ENCODE measurements around the gene LARP6. TPM values are rescaled to one million over a fixed set of nuclear protein-coding genes. Genes with fewer than 3 reads are reported as not detected.

The LARP6 gene
- total and polyA plus RNA-seq, 4 donors: 0.89 to 2.9 (median 1.5) TPM

DNA sequence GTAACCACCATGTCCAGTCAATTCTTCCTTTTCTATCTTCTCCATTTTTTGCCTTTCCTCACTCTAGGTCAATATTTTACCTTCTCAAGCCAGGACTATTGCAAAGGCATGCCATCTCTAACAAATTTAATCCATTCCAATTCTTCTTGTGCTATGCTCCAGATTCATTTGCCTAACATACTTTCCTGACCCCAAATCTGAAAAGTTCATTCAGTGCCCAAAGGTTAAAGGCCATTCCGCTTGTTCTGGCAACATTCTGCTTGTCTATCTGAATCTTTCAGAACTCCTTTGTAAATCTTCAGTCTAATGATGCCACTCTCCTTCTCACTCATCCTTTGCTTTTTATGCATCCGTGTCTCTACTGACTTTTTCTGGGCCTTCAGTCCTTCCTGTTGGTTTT, 22.7 kb upstream of the LARP6 start:
- no peak for DNase-seq (ENCODE audit: low spot score)
- Histone ChIP-seq H3K36me3 (ENCODE audit: control insufficient read depth in 4 of 4, insufficient read depth in 3 of 4, low read depth in 1 of 4, low read length in 3 of 4) (no peaks in the 10 kb centered on the region), H3K4me3 (ENCODE audit: low read depth in 1 of 3, low read length in 3 of 3) (no peak overlapping the region), H3K9me3 (ENCODE audit: control insufficient read depth in 4 of 4, low read length in 3 of 4) (no peaks in the 10 kb centered on the region), H3K27me3 (ENCODE audit: control insufficient read depth in 4 of 4, insufficient read depth in 4 of 4, low read length in 3 of 4) (no peaks in the 10 kb centered on the region), H3K27ac (ENCODE audit: low read depth in 1 of 2, low read length in 2 of 2) (peak overlapping the region in 1 of 2 donors; percentile 16), H3K4me1 (ENCODE audit: control insufficient read depth in 4 of 4, insufficient read depth in 4 of 4, low read length in 3 of 4) (peaks cover 2 to 27% (median 23%) of the 10 kb centered on the region in 4 donors), H3K9ac (ENCODE audit: low read depth in 1 of 2, low read length in 2 of 2) (peak overlapping the region in 1 of 2 donors; percentile 7)
- 40% methylated on average over 2 of the region's 2 CpGs for WGBS
- TF ChIP-seq EGR1 (IDR thresholded peaks at IDR 0.05; ENCODE audit: low read depth in 2 of 2) (no peak), YY1 (IDR thresholded peaks at IDR 0.05) (no peak), SP1 (IDR thresholded peaks at IDR 0.05) (no peak), REST (IDR thresholded peaks at IDR 0.05) (no peak), TAF1 (conservative IDR thresholded peaks at IDR 0.05) (no peak), HNF4A (conservative IDR thresholded peaks at IDR 0.05) (peak; percentile 70 to 74), RXRA (IDR thresholded peaks at IDR 0.05) (peak; percentile 77 to 79), FOXA2 (IDR thresholded peaks at IDR 0.05) (no peak), NR2F2 (IDR thresholded peaks at IDR 0.05) (peak; percentile 76), HNF4G (IDR thresholded peaks at IDR 0.05) (no peak), GABPA (IDR thresholded peaks at IDR 0.05 in 1 of 2, conservative IDR thresholded peaks at IDR 0.05 in 1 of 2) (no peak), RAD21 (IDR thresholded peaks at IDR 0.05) (peak; percentile 6 to 26)
- TF ChIP-seq, protein P1, sequence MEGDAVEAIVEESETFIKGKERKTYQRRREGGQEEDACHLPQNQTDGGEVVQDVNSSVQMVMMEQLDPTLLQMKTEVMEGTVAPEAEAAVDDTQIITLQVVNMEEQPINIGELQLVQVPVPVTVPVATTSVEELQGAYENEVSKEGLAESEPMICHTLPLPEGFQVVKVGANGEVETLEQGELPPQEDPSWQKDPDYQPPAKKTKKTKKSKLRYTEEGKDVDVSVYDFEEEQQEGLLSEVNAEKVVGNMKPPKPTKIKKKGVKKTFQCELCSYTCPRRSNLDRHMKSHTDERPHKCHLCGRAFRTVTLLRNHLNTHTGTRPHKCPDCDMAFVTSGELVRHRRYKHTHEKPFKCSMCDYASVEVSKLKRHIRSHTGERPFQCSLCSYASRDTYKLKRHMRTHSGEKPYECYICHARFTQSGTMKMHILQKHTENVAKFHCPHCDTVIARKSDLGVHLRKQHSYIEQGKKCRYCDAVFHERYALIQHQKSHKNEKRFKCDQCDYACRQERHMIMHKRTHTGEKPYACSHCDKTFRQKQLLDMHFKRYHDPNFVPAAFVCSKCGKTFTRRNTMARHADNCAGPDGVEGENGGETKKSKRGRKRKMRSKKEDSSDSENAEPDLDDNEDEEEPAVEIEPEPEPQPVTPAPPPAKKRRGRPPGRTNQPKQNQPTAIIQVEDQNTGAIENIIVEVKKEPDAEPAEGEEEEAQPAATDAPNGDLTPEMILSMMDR (IDR thresholded peaks at IDR 0.05; ENCODE audit: low read depth, low read length, missing input control): no peak
- TF ChIP-seq, protein P2, sequence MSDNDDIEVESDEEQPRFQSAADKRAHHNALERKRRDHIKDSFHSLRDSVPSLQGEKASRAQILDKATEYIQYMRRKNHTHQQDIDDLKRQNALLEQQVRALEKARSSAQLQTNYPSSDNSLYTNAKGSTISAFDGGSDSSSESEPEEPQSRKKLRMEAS (IDR thresholded peaks at IDR 0.05): no peak

DNA sequence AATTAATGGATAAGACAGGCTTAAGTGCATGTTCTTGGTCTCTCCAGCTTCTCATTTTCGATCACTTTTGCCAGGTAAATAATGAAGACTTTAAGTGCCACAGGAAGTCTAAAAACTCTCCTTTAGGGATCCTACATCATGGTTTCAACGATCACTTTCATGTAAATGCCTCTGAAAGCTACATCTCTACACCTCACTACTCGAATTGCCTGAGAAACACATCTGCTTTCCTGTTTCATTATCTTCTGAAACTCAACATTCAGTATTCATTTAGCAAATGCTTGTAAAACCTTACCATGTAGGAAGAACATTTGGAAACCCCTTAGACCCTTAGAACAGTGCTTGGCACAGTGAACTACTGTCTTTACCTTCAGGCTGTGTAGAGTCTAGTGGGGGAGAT, 22.1 kb upstream of the LARP6 start:
- Histone ChIP-seq H3K4me3 (ENCODE audit: low read depth in 1 of 3, low read length in 3 of 3) (no peak overlapping the region), H3K4me1 (ENCODE audit: control insufficient read depth in 4 of 4, insufficient read depth in 4 of 4, low read length in 3 of 4) (peaks cover 2 to 27% (median 23%) of the 10 kb centered on the region in 4 donors), H3K9me3 (ENCODE audit: control insufficient read depth in 4 of 4, low read length in 3 of 4) (no peaks in the 10 kb centered on the region), H3K27me3 (ENCODE audit: control insufficient read depth in 4 of 4, insufficient read depth in 4 of 4, low read length in 3 of 4) (no peaks in the 10 kb centered on the region), H3K27ac (ENCODE audit: low read depth in 1 of 2, low read length in 2 of 2) (no peak overlapping the region), H3K36me3 (ENCODE audit: control insufficient read depth in 4 of 4, insufficient read depth in 3 of 4, low read depth in 1 of 4, low read length in 3 of 4) (no peaks in the 10 kb centered on the region), H3K9ac (ENCODE audit: low read depth in 1 of 2, low read length in 2 of 2) (no peak overlapping the region)
- WGBS: 80% methylated on average over 3 of the region's 3 CpGs
- DNase-seq (ENCODE audit: low spot score): no peak
- TF ChIP-seq HNF4A (conservative IDR thresholded peaks at IDR 0.05) (no peak), JUND (IDR thresholded peaks at IDR 0.05) (no peak), FOXA1 (IDR thresholded peaks at IDR 0.05) (no peak), GABPA (IDR thresholded peaks at IDR 0.05 in 1 of 2, conservative IDR thresholded peaks at IDR 0.05 in 1 of 2) (no peak), SP1 (IDR thresholded peaks at IDR 0.05) (no peak), EGR1 (IDR thresholded peaks at IDR 0.05; ENCODE audit: low read depth in 2 of 2) (no peak), TAF1 (conservative IDR thresholded peaks at IDR 0.05) (no peak), RXRA (IDR thresholded peaks at IDR 0.05) (no peak), NR2F2 (IDR thresholded peaks at IDR 0.05) (no peak), ZBTB33 (IDR thresholded peaks at IDR 0.05) (no peak), RAD21 (IDR thresholded peaks at IDR 0.05) (no peak), FOXA2 (IDR thresholded peaks at IDR 0.05) (no peak), REST (IDR thresholded peaks at IDR 0.05) (no peak)
- TF ChIP-seq, protein P1 (IDR thresholded peaks at IDR 0.05; ENCODE audit: low read depth, low read length, missing input control): no peak
- TF ChIP-seq, protein P3, sequence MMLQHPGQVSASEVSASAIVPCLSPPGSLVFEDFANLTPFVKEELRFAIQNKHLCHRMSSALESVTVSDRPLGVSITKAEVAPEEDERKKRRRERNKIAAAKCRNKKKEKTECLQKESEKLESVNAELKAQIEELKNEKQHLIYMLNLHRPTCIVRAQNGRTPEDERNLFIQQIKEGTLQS (IDR thresholded peaks at IDR 0.05): no peak
